Subcutaneous abdominal adipose tissue (tissue), 5 donors: Measurements from ENCODE around the gene CYGB.

ENCODE experiments used
- H3K27ac ChIP-seq: one replicate; pipeline ENCODE4 v1.7.0; 2013; ENCODE audit warnings: low read depth, mild to moderate bottlenecking, inconsistent platforms, low read length, moderate library complexity
- H3K27me3 ChIP-seq, 5 donors: one replicate each; pipeline ENCODE4 v1.7.0; 2013; ENCODE audit warnings: low read length in 5 of 5, inconsistent platforms in 1 of 5; ENCODE audit not compliant: control insufficient read depth in 5 of 5, insufficient read depth in 4 of 5
- H3K36me3 ChIP-seq, 5 donors: one replicate each; pipeline ENCODE4 v1.7.0; 2013; ENCODE audit warnings: low read length in 5 of 5; ENCODE audit not compliant: control insufficient read depth in 5 of 5, insufficient read depth in 5 of 5
- H3K4me1 ChIP-seq, 5 donors: one replicate each; pipeline ENCODE4 v1.7.0; 2013; ENCODE audit warnings: low read length in 5 of 5, mild to moderate bottlenecking in 3 of 5, moderate library complexity in 1 of 5; ENCODE audit not compliant: control insufficient read depth in 5 of 5, insufficient read depth in 5 of 5
- H3K4me3 ChIP-seq, 5 donors: one replicate each; pipeline ENCODE4 v1.7.0; 2013; ENCODE audit warnings: low read length in 5 of 5, low read depth in 1 of 5
- H3K9ac ChIP-seq, 5 donors: one replicate each; pipeline ENCODE4 v1.7.0; 2013; ENCODE audit warnings: low read length in 5 of 5, mild to moderate bottlenecking in 4 of 5, moderate library complexity in 3 of 5
- H3K9me3 ChIP-seq, 5 donors: one replicate each; pipeline ENCODE4 v1.7.0; 2013; ENCODE audit warnings: low read length in 5 of 5; ENCODE audit not compliant: control insufficient read depth in 5 of 5
- donor health status: healthy.
- donor health status: healthy.
- donor health status: healthy.
- donor health status: healthy.
- donor health status: healthy.

Gene CYGB

GRCh38 chr17:76577876-76578275 lies 40.4 kb upstream of the CYGB start:
- Histone ChIP-seq H3K27me3 (no peaks in the 10 kb centered on the region), H3K36me3 (no peaks in the 10 kb centered on the region), H3K9me3 (no peaks in the 10 kb centered on the region), H3K27ac (no peak overlapping the region), H3K4me3 (no peak overlapping the region), H3K9ac (no peak overlapping the region), H3K4me1 (no peaks in the 10 kb centered on the region)

DNA sequence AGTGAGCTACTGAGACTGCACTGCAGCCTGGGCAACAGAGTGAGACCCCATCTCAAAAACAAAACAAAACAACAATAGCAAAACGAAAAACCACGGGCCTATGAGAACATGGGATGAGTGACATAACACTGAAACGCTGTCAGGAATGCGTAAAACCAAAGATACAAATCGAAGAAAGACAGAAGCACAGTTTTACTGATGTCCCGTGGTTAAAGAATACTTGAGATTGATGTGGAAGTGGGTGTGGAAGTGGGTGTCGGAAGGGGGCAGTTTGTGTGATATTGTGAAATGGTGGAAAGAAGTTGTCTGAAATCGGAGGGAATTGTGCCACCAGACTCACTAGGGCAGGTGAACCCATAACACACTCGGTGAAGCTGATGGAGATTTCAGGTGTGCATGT lies 38.7 kb upstream of the CYGB start:
- no peaks in the 10 kb centered on the region for H3K4me1 ChIP-seq
- H3K36me3 ChIP-seq, result no peaks in the 10 kb centered on the region
- H3K9me3 ChIP-seq, result no peaks in the 10 kb centered on the region
- no peak overlapping the region for H3K9ac ChIP-seq
- no peak overlapping the region for H3K27ac ChIP-seq
- H3K27me3 ChIP-seq, result no peaks in the 10 kb centered on the region
- H3K4me3 ChIP-seq, result no peak overlapping the region

GRCh38 chr17:76575570-76575969 lies 38.1 kb upstream of the CYGB start:
- Histone ChIP-seq H3K27me3 (no peaks in the 10 kb centered on the region), H3K4me3 (no peak overlapping the region), H3K9me3 (no peaks in the 10 kb centered on the region), H3K9ac (no peak overlapping the region), H3K36me3 (no peaks in the 10 kb centered on the region), H3K4me1 (no peaks in the 10 kb centered on the region), H3K27ac (no peak overlapping the region)

DNA sequence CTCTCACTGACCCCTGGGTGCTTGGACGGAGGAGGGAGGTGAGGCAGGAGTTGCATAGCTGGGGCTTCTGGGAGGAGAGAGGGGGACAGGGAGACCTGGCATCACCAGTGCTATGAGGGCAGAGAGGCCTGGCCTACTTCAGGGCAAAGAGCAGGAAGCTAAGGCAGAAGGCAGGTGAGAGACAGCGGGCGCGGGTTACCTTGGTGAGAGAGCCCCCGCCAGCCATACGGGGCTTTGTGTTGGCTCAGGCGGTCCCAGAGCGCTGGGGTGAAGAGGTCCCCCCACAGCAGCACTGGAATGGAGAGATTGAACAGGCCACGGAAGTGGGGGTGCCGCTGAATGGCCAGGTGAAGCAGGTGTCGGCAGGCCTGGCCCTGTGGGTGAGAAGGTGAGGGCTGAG lies 36.7 kb upstream of the CYGB start:
- peaks cover 0 to 9% (median 8%) of the 10 kb centered on the region in 5 donors for H3K4me1 ChIP-seq
- H3K36me3 ChIP-seq, result no peaks in the 10 kb centered on the region

GRCh38 chr17:76573096-76573495 lies 35.6 kb upstream of the CYGB start:
- Histone ChIP-seq H3K27me3 (no peaks in the 10 kb centered on the region), H3K4me3 (no peak overlapping the region), H3K36me3 (no peaks in the 10 kb centered on the region), H3K4me1 (peaks cover 0 to 10% (median 9%) of the 10 kb centered on the region in 5 donors), H3K9ac (no peak overlapping the region), H3K27ac (no peak overlapping the region), H3K9me3 (no peaks in the 10 kb centered on the region)

More for the DNA sequence above, 36.7 kb upstream of the CYGB start:
- H3K27ac ChIP-seq, result no peak overlapping the region
- no peak overlapping the region for H3K9ac ChIP-seq
- no peak overlapping the region for H3K4me3 ChIP-seq
- H3K27me3 ChIP-seq, result no peaks in the 10 kb centered on the region
- no peaks in the 10 kb centered on the region for H3K9me3 ChIP-seq

DNA sequence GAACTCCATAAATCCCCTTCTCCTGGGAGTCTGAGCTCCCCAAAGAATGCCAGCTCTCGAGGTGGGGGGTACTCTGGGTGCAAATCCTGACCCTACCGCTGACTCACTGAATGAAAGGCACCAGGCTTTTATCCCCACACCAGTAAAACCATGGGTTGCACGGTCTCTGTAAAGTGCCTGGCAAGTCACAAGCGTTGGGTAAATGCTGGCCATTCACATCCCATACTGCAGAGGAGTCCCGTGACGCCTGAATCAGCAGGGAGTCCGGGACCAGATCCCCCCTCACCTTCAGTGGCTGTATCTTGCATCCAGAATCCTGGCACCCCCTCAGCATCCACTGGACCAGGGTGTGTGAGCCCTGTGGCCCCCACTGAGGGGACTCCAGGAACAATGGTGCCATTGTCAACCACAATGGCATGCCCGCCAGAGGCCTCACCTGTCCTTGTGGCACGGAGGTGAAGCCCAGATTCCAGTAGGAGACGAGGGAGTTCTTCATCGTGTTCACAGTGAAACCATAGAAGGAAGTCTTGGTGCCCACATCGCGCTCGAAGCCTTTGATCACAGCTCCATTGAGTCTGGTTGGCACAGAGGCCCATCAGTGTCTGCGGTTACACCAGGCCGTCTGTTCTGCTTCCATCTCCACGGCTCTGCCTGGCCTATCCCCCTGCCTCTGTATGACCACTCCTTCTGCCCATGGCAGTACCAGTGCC lies 34.8 kb upstream of the CYGB start:
- Histone ChIP-seq H3K27ac (no peak overlapping the region), H3K9ac (no peak overlapping the region), H3K9me3 (no peaks in the 10 kb centered on the region), H3K36me3 (no peaks in the 10 kb centered on the region), H3K27me3 (no peaks in the 10 kb centered on the region), H3K4me3 (no peak overlapping the region), H3K4me1 (peaks cover 0 to 18% (median 14%) of the 10 kb centered on the region in 5 donors)

DNA sequence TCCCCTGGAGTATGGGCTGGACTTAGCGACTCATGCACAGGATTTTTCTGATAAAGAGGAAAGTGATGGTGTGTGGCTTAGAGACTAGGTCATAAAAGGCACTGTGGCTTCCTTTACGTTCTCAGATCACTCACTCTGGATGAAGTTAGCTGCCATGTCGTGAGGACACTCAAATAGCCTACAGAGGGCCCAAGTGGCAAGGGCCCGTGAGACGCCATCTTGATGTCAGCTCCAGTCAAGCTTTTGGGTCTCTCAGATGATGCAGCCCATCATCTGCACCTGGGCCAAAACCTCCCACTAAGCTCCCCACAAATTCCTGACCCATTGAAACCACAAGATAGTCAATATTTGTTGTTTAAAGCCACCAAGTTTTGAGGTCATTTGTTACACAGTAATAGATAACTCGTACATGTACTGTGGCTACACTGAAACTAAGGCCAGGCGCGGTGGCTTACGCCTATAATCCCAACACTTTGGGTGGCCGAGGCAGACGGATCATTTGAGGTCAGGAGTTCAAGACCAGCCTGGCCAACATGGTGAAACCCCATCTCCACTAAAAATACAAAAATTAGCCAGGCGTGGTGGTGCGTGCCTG lies 33.5 kb upstream of the CYGB start:
- Histone ChIP-seq H3K4me1 (peaks cover 0 to 18% (median 14%) of the 10 kb centered on the region in 5 donors), H3K27ac (no peak overlapping the region)

GRCh38 chr17:76570457-76570856 lies 32.9 kb upstream of the CYGB start:
- peaks cover 0 to 20% (median 14%) of the 10 kb centered on the region in 5 donors for H3K4me1 ChIP-seq
- H3K9ac ChIP-seq, result no peak overlapping the region
- H3K9me3 ChIP-seq, result no peaks in the 10 kb centered on the region
- no peak overlapping the region for H3K27ac ChIP-seq
- H3K27me3 ChIP-seq, result no peaks in the 10 kb centered on the region
- H3K4me3 ChIP-seq, result no peak overlapping the region
- H3K36me3 ChIP-seq, result peaks cover 0 to 10% (median 3%) of the 10 kb centered on the region in 5 donors

More for the DNA sequence above, 33.5 kb upstream of the CYGB start:
- H3K9ac ChIP-seq, result no peak overlapping the region
- no peaks in the 10 kb centered on the region for H3K27me3 ChIP-seq
- H3K36me3 ChIP-seq, result peaks cover 0 to 5% (median 0%) of the 10 kb centered on the region in 5 donors
- H3K4me3 ChIP-seq, result no peak overlapping the region
- H3K9me3 ChIP-seq, result no peaks in the 10 kb centered on the region

- peaks cover 0 to 15% (median 9%) of the 10 kb centered on the region in 5 donors for H3K36me3 ChIP-seq
- H3K27ac ChIP-seq, result no peak overlapping the region
- no peaks in the 10 kb centered on the region for H3K27me3 ChIP-seq
- H3K9me3 ChIP-seq, result no peaks in the 10 kb centered on the region
- peaks cover 0 to 21% (median 14%) of the 10 kb centered on the region in 5 donors for H3K4me1 ChIP-seq
- peak overlapping the region in 1 of 5 donors; percentile 25 for H3K9ac ChIP-seq
- H3K4me3 ChIP-seq, result no peak overlapping the region
Observed at GRCh38 chr17:76569607-76570279, 32.2 kb upstream of the CYGB start.

DNA sequence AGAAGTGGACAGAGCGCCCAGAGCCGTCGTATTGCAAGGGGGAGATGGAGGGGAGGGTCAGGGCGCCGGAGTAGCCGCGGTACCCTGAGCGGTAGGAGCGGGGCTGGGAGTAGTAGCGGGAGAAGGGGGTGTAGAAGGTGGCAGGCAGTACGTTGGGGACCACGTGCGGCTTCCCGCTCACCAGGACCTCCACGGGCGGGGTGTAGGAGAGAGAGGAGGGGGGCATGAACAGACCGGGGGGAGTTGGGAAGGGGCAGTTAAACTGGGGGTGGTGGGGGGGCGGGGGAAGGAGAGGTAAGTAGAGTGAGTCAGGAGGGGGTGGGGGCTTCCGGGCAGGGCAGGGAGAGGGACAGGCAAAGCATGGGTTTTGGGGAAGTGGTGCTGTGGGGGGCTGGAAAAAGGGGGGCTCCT lies 31.3 kb upstream of the CYGB start:
- Histone ChIP-seq H3K27ac (no peak overlapping the region), H3K9ac (no peak overlapping the region), H3K27me3 (no peaks in the 10 kb centered on the region), H3K9me3 (no peaks in the 10 kb centered on the region), H3K4me1 (peaks cover 0 to 21% (median 14%) of the 10 kb centered on the region in 5 donors), H3K36me3 (peaks cover 0 to 19% (median 12%) of the 10 kb centered on the region in 5 donors), H3K4me3 (no peak overlapping the region)
